PC-9 (cell line): ENCODE data around the gene GPR68.

ENCODE experiments used
- CTCF ChIP-seq: fragments of 200-600 bp; sonication (generic); conservative IDR thresholded peaks from 2 replicates; pipeline ENCODE4 v1.6.1; 2017; ENCODE audit warnings: mixed run types, antibody characterized with exemption, mild to moderate bottlenecking, moderate library complexity
- EZH2 ChIP-seq: fragments of 200-600 bp; sonication (generic); IDR thresholded peaks from 2 replicates; pipeline ENCODE4 v1.8.0; 2017; ENCODE audit warnings: antibody characterized with exemption, low read depth

GRCh38 chr14:91197631-91198030 is 46.9 kb downstream of the GPR68 start:
- no peak for TF ChIP-seq CTCF
- no peak for TF ChIP-seq EZH2
